ENCODE measurements around the gene MATN3.

DNA sequence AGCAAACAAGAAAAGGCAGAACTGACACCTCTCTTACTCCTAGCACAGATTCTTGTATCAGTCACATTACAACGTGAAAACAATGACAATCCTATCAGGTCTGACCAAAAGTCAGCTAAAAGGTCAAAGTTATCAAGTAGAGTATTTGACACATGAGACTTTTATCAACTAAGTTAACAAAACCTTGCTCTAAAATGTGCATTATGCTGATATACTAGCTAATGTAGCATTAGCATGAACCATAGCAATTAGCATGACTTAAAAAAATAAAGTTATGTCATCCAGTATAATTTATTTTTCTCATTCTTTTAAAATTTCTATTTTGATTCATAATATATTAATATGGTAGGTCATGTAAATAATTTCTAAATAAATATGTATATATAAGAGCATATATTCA, 69.3 kb downstream of the MATN3 start:
- TF ChIP-seq, protein P1, sequence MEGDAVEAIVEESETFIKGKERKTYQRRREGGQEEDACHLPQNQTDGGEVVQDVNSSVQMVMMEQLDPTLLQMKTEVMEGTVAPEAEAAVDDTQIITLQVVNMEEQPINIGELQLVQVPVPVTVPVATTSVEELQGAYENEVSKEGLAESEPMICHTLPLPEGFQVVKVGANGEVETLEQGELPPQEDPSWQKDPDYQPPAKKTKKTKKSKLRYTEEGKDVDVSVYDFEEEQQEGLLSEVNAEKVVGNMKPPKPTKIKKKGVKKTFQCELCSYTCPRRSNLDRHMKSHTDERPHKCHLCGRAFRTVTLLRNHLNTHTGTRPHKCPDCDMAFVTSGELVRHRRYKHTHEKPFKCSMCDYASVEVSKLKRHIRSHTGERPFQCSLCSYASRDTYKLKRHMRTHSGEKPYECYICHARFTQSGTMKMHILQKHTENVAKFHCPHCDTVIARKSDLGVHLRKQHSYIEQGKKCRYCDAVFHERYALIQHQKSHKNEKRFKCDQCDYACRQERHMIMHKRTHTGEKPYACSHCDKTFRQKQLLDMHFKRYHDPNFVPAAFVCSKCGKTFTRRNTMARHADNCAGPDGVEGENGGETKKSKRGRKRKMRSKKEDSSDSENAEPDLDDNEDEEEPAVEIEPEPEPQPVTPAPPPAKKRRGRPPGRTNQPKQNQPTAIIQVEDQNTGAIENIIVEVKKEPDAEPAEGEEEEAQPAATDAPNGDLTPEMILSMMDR (IDR thresholded peaks at IDR 0.05): no peak
- TF ChIP-seq POLR2A (IDR thresholded peaks at IDR 0.05): no peak
